Heart right ventricle (tissue), 16 donors: ENCODE data around the gene CFAP61. TPM values are rescaled to one million over a fixed set of nuclear protein-coding genes. Genes with fewer than 3 reads are reported as not detected.

Experiments used
- ATAC-seq, 8 donors: fragments of 200-7000 bp; cut with Tn5 transposase; one replicate each; pipeline ENCODE4 v1.9.1; 2020; ENCODE audit warnings: mild to moderate bottlenecking in 8 of 8, moderate library complexity in 8 of 8, moderate number of reproducible peaks in 1 of 8
- DNase-seq, 2 donors: peaks; one replicate each; pipeline ENCODE4 v3.0.0-alpha.2; 2020
- H3K27ac ChIP-seq, 10 donors: fragments of 200-600 bp; sonication (generic) in 2 of 10; one replicate each; pipeline versions ENCODE4 v1.5.0 to v1.8.0; 2020 to 2022; ENCODE audit warnings: mild to moderate bottlenecking in 3 of 10
- H3K27me3 ChIP-seq, 7 donors: fragments of 200-600 bp; one replicate each; pipeline ENCODE4 v1.8.0; 2021 to 2022; ENCODE audit warnings: mild to moderate bottlenecking in 2 of 7
- H3K36me3 ChIP-seq, 9 donors: fragments of 200-600 bp; sonication (generic) in 1 of 9; one replicate each; pipeline versions ENCODE4 v1.5.0 to v1.8.0; 2020 to 2022; ENCODE audit warnings: mild to moderate bottlenecking in 2 of 9
- H3K4me1 ChIP-seq, 9 donors: fragments of 200-600 bp; sonication (generic) in 1 of 9; one replicate each; pipeline versions ENCODE4 v1.5.0 to v1.8.0; 2020 to 2022; ENCODE audit warnings: mild to moderate bottlenecking in 4 of 9
- H3K4me3 ChIP-seq, 10 donors: fragments of 200-600 bp; sonication (generic) in 2 of 10; one replicate each; pipeline versions ENCODE4 v1.5.0 to v1.8.0; 2020 to 2022; ENCODE audit warnings: mild to moderate bottlenecking in 7 of 10, moderate library complexity in 2 of 10
- H3K9me3 ChIP-seq, 11 donors: fragments of 200-600 bp in 10 of 11; sonication (generic) in 2 of 11; one replicate each; pipeline versions ENCODE4 v1.5.0 to v1.8.0; 2013 to 2022; ENCODE audit warnings: mild to moderate bottlenecking in 2 of 11, control low read depth in 1 of 11, moderate library complexity in 1 of 11
- WGBS, 2 donors: extraction: QIAGEN DNeasy Blood & Tissue Kit; methylation state at CpG; one replicate each; pipeline ENCODE4 v1.1.7; 2013; ENCODE audit warnings: inconsistent platforms in 1 of 2; 5-methylcytosine and 5-hydroxymethylcytosine counted together
- intact Hi-C, 10 donors: fragments of 100-400 bp; cut with DNase I; formaldehyde crosslinking; loops; one replicate each; pipeline versions ENCODE4 v1.11.1 to v1.14.2; 2022
- polyA plus RNA-seq, 2 donors: library from polyadenylated mRNA; stranded (reverse); fragments of 200-250 nt; gene quantifications; one replicate each; pipeline ENCODE4 v1.2.3, GENCODE V29; 2013
- total RNA-seq, 10 donors: library from RNA; stranded (reverse); fragmentation: NEBNext Ultra II Directional in 3 of 10; extraction: Animal tissue kit (Norgen Biotek cat#: 25700) in 3 of 10; gene quantifications; one replicate each; pipeline versions ENCODE4 v1.2.1 to v1.2.4, GENCODE V29; 2021 to 2023
- TF ChIP-seq, protein P1 (sequence below), 9 donors: fragments of 200-600 bp; sonication (generic) in 2 of 9; IDR thresholded peaks; one replicate each; pipeline versions ENCODE4 v1.5.0 to v1.8.0; 2021 to 2022; ENCODE audit warnings: antibody characterized with exemption in 9 of 9, mild to moderate bottlenecking in 5 of 9, moderate library complexity in 1 of 9
- donor health status: Arrhythmogenic right ventricular cardiomyopathy.
- donor health status: ischemic (EF 13 %, LVEDD 7.1; RV severe dilation, severe dysfunction).
- donor health status: healthy with polysubstance abuse.
- donor health status: DM: no; HTN: yes; CAD: no.
- donor health status: DM: no; HTN: no; CAD: no.
- donor health status: ischemic (EF 25% LVEDD 6.9; RV normal size, moderate dysfunction).
- donor health status: ischemic (EF 25% LVEDD 5.7; RV mildly dilated, moderate dysfunction).
- donor health status: healthy.
- donor health status: DM: yes; HTN: yes; CAD: no.
- donor health status: Ischemic cardiomyopathy.
- donor health status: ischemic (EF 35%, LVEDD 5.7; RV mildly dilated, moderate dysfunction).
- donor health status: nonischemic (EF 11% LVEDD 7.7; RV severe dilation, severe dysfunction).
- donor health status: DM: yes; HTN: yes; CAD: no.
- donor health status: PGD.
- donor health status: ischemic (EF 29% LVEDD 5.4; RV normal size, mild dysfunction).
- donor health status: nonischemic (EF 23%, LVEDD 6.1; RV moderate dilation, normal function).

The CFAP61 gene
- total and polyA plus RNA-seq, 12 donors, result 8.2 to 140 (median 60.6) TPM

DNA sequence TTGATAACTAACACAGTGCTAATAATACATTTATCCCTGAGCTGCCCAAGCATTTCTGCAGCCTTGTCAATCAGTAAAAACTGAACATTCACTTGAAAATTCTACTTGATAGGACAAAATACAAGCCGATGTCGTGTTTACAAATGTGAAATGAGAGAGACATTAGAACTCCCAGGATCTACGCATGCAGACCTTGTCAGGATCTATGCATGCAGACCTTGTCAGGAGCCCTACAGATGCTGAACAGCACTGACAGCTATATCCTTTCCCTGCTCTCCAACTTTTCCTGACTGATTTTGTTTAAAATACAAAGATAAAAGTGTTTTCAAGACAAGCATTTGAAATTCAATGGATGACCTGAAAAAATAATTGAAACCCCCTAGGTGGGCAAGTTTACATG, 344.5 kb downstream of the CFAP61 start:
- Histone ChIP-seq H3K9me3 (no peaks in the 10 kb centered on the region), H3K36me3 (peaks cover 0 to 50% (median 4%) of the 10 kb centered on the region in 9 donors), H3K27ac (no peak overlapping the region), H3K4me3 (no peak overlapping the region), H3K27me3 (no peaks in the 10 kb centered on the region), H3K4me1 (peaks cover 0 to 13% (median 0%) of the 10 kb centered on the region in 9 donors)
- TF ChIP-seq, protein P1, sequence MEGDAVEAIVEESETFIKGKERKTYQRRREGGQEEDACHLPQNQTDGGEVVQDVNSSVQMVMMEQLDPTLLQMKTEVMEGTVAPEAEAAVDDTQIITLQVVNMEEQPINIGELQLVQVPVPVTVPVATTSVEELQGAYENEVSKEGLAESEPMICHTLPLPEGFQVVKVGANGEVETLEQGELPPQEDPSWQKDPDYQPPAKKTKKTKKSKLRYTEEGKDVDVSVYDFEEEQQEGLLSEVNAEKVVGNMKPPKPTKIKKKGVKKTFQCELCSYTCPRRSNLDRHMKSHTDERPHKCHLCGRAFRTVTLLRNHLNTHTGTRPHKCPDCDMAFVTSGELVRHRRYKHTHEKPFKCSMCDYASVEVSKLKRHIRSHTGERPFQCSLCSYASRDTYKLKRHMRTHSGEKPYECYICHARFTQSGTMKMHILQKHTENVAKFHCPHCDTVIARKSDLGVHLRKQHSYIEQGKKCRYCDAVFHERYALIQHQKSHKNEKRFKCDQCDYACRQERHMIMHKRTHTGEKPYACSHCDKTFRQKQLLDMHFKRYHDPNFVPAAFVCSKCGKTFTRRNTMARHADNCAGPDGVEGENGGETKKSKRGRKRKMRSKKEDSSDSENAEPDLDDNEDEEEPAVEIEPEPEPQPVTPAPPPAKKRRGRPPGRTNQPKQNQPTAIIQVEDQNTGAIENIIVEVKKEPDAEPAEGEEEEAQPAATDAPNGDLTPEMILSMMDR (IDR thresholded peaks at IDR 0.05), result no peak
- DNase-seq, result no peak
- 97 to 98% methylated on average over 3 of the region's 3 CpGs for WGBS, 2 donors
- intact Hi-C loops, result no loop called here
- ATAC-seq, result no peak

DNA sequence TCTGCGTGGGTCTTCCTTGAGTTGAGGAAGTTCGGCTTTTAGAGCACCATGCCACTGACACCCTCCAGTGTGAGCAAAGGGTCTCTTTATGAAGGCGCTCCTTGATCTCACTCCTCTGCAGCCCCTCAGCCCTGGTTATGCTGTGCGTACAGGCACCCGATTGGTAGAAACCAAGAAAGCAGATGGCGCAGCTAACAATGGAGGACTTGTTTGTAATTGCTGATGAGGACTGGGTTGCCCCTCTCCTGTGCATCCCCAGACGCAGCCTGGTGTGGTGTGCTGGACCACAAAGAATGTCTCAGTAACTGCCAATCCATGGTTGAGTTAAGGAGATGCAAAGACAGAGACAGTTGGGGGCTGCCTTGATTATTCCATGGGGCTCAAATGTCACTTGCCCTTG, 345.8 kb downstream of the CFAP61 start:
- H3K4me3 ChIP-seq, result no peak overlapping the region
- no peak overlapping the region for H3K27ac ChIP-seq
- H3K9me3 ChIP-seq, result no peaks in the 10 kb centered on the region
- no peak for DNase-seq
- TF ChIP-seq, protein P1 (IDR thresholded peaks at IDR 0.05), result no peak
- no peaks in the 10 kb centered on the region for H3K27me3 ChIP-seq
- intact Hi-C loops, result no loop called here
- peaks cover 0 to 48% (median 1%) of the 10 kb centered on the region in 9 donors for H3K36me3 ChIP-seq
- WGBS, 2 donors, result 94 to 97% methylated on average over 7 of the region's 7 CpGs
- no peak for ATAC-seq
- peaks cover 0 to 11% (median 0%) of the 10 kb centered on the region in 9 donors for H3K4me1 ChIP-seq

DNA sequence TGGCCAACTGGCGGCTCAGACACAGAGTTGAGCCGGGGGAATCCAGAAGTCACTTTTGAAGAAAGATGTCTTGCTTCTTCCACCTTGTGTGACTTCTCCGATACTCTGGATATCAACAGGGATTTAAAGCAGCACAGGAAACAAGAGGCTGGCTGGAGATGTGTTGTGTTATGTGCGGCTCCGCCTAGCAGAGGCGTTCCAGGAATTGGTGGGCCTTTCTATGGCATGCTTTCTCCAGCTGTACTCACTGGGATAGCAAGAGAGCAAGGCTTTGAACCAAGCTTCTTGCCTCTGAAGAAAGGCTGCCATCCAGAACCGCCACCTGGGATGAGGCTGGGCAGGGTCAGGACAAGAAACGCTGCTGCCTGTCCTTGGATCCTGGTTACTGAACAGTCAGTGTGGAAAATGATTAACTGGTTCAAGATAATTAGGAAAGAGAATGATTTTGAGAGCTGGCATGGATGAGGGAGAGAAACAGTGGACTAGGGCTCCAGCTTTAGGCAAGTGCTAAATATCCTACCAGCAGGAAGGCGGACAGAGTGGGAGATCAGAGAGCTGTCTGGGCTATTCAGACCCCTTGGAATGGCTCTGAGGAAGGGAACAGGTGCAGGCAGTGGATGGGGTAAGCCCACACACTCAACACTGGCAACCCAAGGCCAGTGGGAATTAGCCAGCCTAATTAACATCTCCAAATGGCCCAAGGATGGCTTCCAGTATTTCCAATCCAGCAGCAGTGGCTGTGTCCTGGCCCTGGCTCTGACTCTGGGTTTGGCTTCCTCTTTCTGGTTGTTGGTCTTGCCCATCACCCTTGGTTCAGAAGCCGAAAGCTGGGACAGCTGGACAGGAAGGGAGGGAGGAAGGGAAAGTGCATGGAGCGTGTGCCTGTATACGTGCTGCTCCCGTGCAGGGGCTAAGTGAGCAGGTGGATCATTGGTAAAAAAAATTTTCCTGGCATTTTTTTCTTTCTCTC, 347.5 kb downstream of the CFAP61 start:
- ATAC-seq, result no peak

DNA sequence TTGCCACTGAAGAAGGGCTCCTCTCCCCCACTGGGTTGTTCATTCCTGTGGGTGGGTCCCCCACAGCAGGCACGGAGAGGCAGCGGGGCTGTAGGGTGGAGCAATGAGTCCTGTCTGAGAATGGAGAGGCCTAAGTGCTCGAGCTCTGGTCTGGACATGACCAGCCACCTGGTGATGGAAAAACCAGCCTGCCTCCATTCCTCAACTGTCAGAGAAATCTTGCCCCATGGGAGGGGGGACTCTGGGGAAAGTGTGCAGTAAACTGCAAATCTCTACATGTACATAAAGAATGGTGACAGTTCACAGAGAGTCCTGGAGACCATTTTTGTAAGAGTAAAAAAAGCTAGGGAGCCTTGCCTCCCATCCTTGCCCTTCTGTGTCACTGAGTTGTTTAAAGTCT, 349.7 kb downstream of the CFAP61 start:
- peaks cover 0 to 43% (median 0%) of the 10 kb centered on the region in 9 donors for H3K36me3 ChIP-seq
- TF ChIP-seq, protein P1 (IDR thresholded peaks at IDR 0.05), result no peak

More for the DNA sequence above, 347.5 kb downstream of the CFAP61 start:
- Histone ChIP-seq H3K9me3 (no peaks in the 10 kb centered on the region), H3K27me3 (no peaks in the 10 kb centered on the region), H3K36me3 (peaks cover 0 to 42% (median 0%) of the 10 kb centered on the region in 9 donors), H3K4me1 (no peaks in the 10 kb centered on the region), H3K27ac (no peak overlapping the region), H3K4me3 (no peak overlapping the region)
- no peak for DNase-seq
- WGBS, 2 donors, result 88 to 91% methylated on average over 13 of the region's 13 CpGs
- TF ChIP-seq, protein P1 (IDR thresholded peaks at IDR 0.05), result no peak
- intact Hi-C loops, result no loop called here

More for the DNA sequence above, 349.7 kb downstream of the CFAP61 start:
- 93 to 94% methylated on average over 3 of the region's 3 CpGs for WGBS, 2 donors
- Histone ChIP-seq H3K4me3 (no peak overlapping the region), H3K4me1 (no peaks in the 10 kb centered on the region), H3K9me3 (no peaks in the 10 kb centered on the region), H3K27ac (no peak overlapping the region), H3K27me3 (no peaks in the 10 kb centered on the region)
- DNase-seq, result no peak
- intact Hi-C loops, result no loop called here
- no peak for ATAC-seq
